K562 (cell line): ENCODE results near the gene AACS. TPM values are rescaled to one million over a fixed set of nuclear protein-coding genes. Genes with fewer than 3 reads are reported as not detected.

Experiments used
- ATAC-seq: fragments of 200-7000 bp; cut with Tn5 transposase; 3 replicates; pipeline ENCODE4 v1.9.1; 2020; ENCODE audit warnings: moderate library complexity
- BruUV-seq: library from RNA; stranded (reverse); fragments of 400-500 nt; replicated peaks from 2 replicates; lab custom pipeline; 2021; lab: Mats Ljungman, UMichigan
- CTCF ChIA-PET: fragments of 300-600 bp; formaldehyde crosslinking; extraction: SDS; loops from one replicate; lab custom pipeline; 2021; ENCODE audit warnings: low intra/inter-chr PET ratio; lab: Yijun Ruan, JAX
- POLR2A ChIA-PET: fragments of 300-600, 350-650 bp; sonication (Branson Sonifier 250); formaldehyde crosslinking; extraction: SDS; loops from one replicate; lab custom pipeline; 2021; ENCODE audit warnings: antibody characterized with exemption, inconsistent platforms; lab: Yijun Ruan, JAX
- DNase-seq, 4 experiments: peaks; one replicate each; pipeline versions ENCODE4 v3.0.0 to v3.0.0-alpha.2; 2011 to 2018; ENCODE audit warnings: low spot score in 3 of 4, mixed read lengths in 3 of 4; ENCODE audit errors: extremely low read depth in 1 of 4
- FAIRE-seq: peaks from 2 replicates; lab custom pipeline; 2011; peaks lifted over from hg19 to GRCh38; lab: Jason Lieb, UNC
- H2AFZ ChIP-seq: 2 replicates; pipeline ENCODE4 v1.6.0; 2011; ENCODE audit warnings: low read depth, low read length, control low read depth, inconsistent platforms
- H3K27ac ChIP-seq: fragments of 200-600 bp; 3 replicates; pipeline ENCODE4 v1.8.0; 2011; ENCODE audit warnings: low read depth, mild to moderate bottlenecking, control low read depth, inconsistent platforms, low read length, moderate library complexity, mixed read lengths; ENCODE audit errors: extremely low read depth
- H3K27me3 ChIP-seq, 2 experiments: fragments of 300-600 bp in 1 of 2; 2 replicates in 1 of 2; 3 replicates in 1 of 2; pipeline versions ENCODE4 v1.6.0 to v1.8.0; 2011; ENCODE audit warnings: inconsistent platforms in 2 of 2, low read length in 2 of 2, mild to moderate bottlenecking in 1 of 2, mixed read lengths in 1 of 2, moderate library complexity in 1 of 2; ENCODE audit not compliant: control insufficient read depth in 2 of 2, insufficient read depth in 2 of 2
- H3K36me3 ChIP-seq: fragments of 300-600 bp; 3 replicates; pipeline ENCODE4 v1.8.0; 2011; ENCODE audit warnings: mild to moderate bottlenecking, low read length, inconsistent platforms; ENCODE audit not compliant: control insufficient read depth, insufficient read depth
- H3K4me1 ChIP-seq, 2 experiments: fragments of 200-600 bp in 1 of 2; replicated peaks in 1 of 2; 2 replicates in 1 of 2; 3 replicates in 1 of 2; pipeline versions ENCODE4 v1.5.1 to v1.8.0; 2011; ENCODE audit warnings: inconsistent platforms in 2 of 2, low read length in 2 of 2, mild to moderate bottlenecking in 1 of 2, mixed read lengths in 1 of 2, moderate library complexity in 1 of 2; ENCODE audit not compliant: control insufficient read depth in 2 of 2, insufficient read depth in 2 of 2
- H3K4me2 ChIP-seq: 2 replicates; pipeline ENCODE4 v1.6.1; 2011; ENCODE audit warnings: low read length, control low read depth, inconsistent platforms, mixed read lengths; ENCODE audit not compliant: insufficient read depth
- H3K4me3 ChIP-seq: fragments of 200-600 bp; sonication (generic), shearing (Covaris generic); 2 replicates; pipeline ENCODE4 v1.5.1; 2016; ENCODE audit warnings: control low read depth, inconsistent platforms
- H3K79me2 ChIP-seq: fragments of 200-600 bp; 3 replicates; pipeline ENCODE4 v1.8.0; 2011; ENCODE audit warnings: low read length, inconsistent platforms; ENCODE audit not compliant: control insufficient read depth, insufficient read depth
- H3K9ac ChIP-seq, 2 experiments: 2 replicates each; pipeline versions ENCODE4 v1.6.0 to v1.6.1; 2011; ENCODE audit warnings: low read depth in 2 of 2, low read length in 2 of 2, control low read depth in 1 of 2, inconsistent platforms in 1 of 2, mild to moderate bottlenecking in 1 of 2, mixed read lengths in 1 of 2; ENCODE audit not compliant: insufficient read depth in 1 of 2
- H3K9me1 ChIP-seq: one replicate; pipeline ENCODE4 v1.6.0; 2011; ENCODE audit warnings: inconsistent platforms, mild to moderate bottlenecking, low read length, moderate library complexity; ENCODE audit not compliant: control insufficient read depth, insufficient read depth
- H3K9me3 ChIP-seq: replicated peaks from 2 replicates; pipeline ENCODE4 v1.5.1; 2011; ENCODE audit warnings: low read depth, low read length, inconsistent platforms; ENCODE audit not compliant: control insufficient read depth, insufficient read depth
- H4K20me1 ChIP-seq: replicated peaks from 2 replicates; pipeline ENCODE4 v1.6.1; 2011; ENCODE audit warnings: low read length, inconsistent platforms, mixed read lengths; ENCODE audit not compliant: control insufficient read depth, insufficient read depth
- ARID4B ChIP-seq: sonication (generic); formaldehyde crosslinking; IDR thresholded peaks from 2 replicates; pipeline ENCODE4 v1.8.0; 2022; ENCODE audit warnings: mild to moderate bottlenecking, missing genetic modification reagents
- CREB5 ChIP-seq: fragments of 250-450 bp; sonication (Bioruptor Pico); IDR thresholded peaks from 2 replicates; pipeline ENCODE4 v1.5.0; 2020; ENCODE audit warnings: mild to moderate bottlenecking
- ID3 ChIP-seq, 2 experiments: fragments of 250-450 bp in 1 of 2; fragments of 450-650 bp in 1 of 2; sonication (Bioruptor Pico) in 1 of 2; IDR thresholded peaks; 2 replicates each; pipeline versions ENCODE4 v1.6.1 to v1.8.0; 2016 to 2021; ENCODE audit warnings: mild to moderate bottlenecking in 2 of 2, moderate library complexity in 2 of 2, missing compliant biosample characterization in 1 of 2, missing genetic modification characterization in 1 of 2
- NFIX ChIP-seq: fragments of 250-450 bp; sonication (Bioruptor Pico); IDR thresholded peaks from 2 replicates; pipeline ENCODE4 v1.4.0; 2020; ENCODE audit warnings: low read depth, mild to moderate bottlenecking, moderate library complexity
- STAG1 ChIP-seq: sonication (generic); formaldehyde crosslinking; IDR thresholded peaks from 2 replicates; pipeline ENCODE4 v1.5.0; 2020; ENCODE audit warnings: missing genetic modification reagents, borderline replicate concordance
- THAP7 ChIP-seq: fragments of 250-450 bp; sonication (Bioruptor Pico); IDR thresholded peaks from 2 replicates; pipeline ENCODE4 v1.5.0; 2021
- YY1 ChIP-seq, 3 experiments: IDR thresholded peaks; 2 replicates each; pipeline ENCODE4 v1.6.1; 2011; ENCODE audit warnings: low read length in 2 of 3, mild to moderate bottlenecking in 2 of 3, moderate library complexity in 2 of 3, borderline replicate concordance in 1 of 3, control low read depth in 1 of 3, low read depth in 1 of 3; ENCODE audit not compliant: insufficient read depth in 3 of 3, insufficient replicate concordance in 2 of 3, control insufficient read depth in 1 of 3, insufficient read length in 1 of 3; ENCODE audit errors: extremely low read depth in 1 of 3
- ZC3H11A ChIP-seq: IDR thresholded peaks from 2 replicates; pipeline ENCODE4 v1.6.1; 2012; ENCODE audit warnings: low read depth, low read length, improper control_type of control experiment
- ZKSCAN1 ChIP-seq: fragments of 150-350 bp; IDR thresholded peaks from 2 replicates; pipeline ENCODE4 v1.6.1; 2016; ENCODE audit warnings: low read depth, low read length
- ZNF143 ChIP-seq: sonication (generic); formaldehyde crosslinking; IDR thresholded peaks from 2 replicates; pipeline ENCODE4 v1.9.0; 2022; ENCODE audit warnings: mild to moderate bottlenecking, missing genetic modification reagents
- ZNF699 ChIP-seq: fragments of 250-450 bp; sonication (Bioruptor Pico); IDR thresholded peaks from 2 replicates; pipeline ENCODE4 v1.8.0; 2021; ENCODE audit warnings: mild to moderate bottlenecking, moderate library complexity; ENCODE audit not compliant: insufficient replicate concordance
- WGBS: fragments of 100-300 bp; shearing (Covaris generic); methylation state at CpG from one replicate; pipeline ENCODE4 v1.1.6; 2016; ENCODE audit warnings: low coverage, mixed read lengths; ENCODE audit not compliant: insufficient coverage; ENCODE audit errors: missing lambda C conversion rate; 5-methylcytosine and 5-hydroxymethylcytosine counted together
- in situ Hi-C: fragments of 300-500 bp; cut with MboI; formaldehyde crosslinking; loops from 4 replicates; pipeline ENCODE4 v1.15.0; 2018; ENCODE audit warnings: inconsistent platforms, mixed read lengths
- intact Hi-C: fragments of 100-400 bp; cut with micrococcal nuclease; formaldehyde crosslinking; loops from 2 replicates; pipeline ENCODE4 v1.14.2; 2022
- polyA plus RNA-seq, 8 experiments: library from polyadenylated mRNA; depleted of rRNA in 4 of 8; stranded (reverse) in 5 of 8; unstranded in 3 of 8; fragments of >200 nt; fragmentation: Nextera tagmentation in 2 of 8; fragmentation: Illumina TruSeq in 1 of 8; extraction: Ambion mirVana in 2 of 8; extraction: Trizol in 1 of 8; gene quantifications; 2 replicates each; pipeline versions ENCODE4 v1.2.1 to v1.2.3, GENCODE V29; 2011 to 2014; ENCODE audit warnings: inconsistent platforms in 1 of 8, missing spikeins in 1 of 8
- total RNA-seq, 7 experiments: library from RNA; depleted of rRNA in 6 of 7; stranded (reverse); fragments of >200 nt in 6 of 7; fragmentation: Illumina TruSeq in 2 of 7; extraction: Trizol in 2 of 7; gene quantifications; 2 replicates each; pipeline versions ENCODE4 v1.2.1 to v1.2.3, GENCODE V29; 2011 to 2021; ENCODE audit warnings: low replicate concordance in 1 of 7

The AACS gene
- total and polyA plus RNA-seq, 9 of the 15 experiments (the other 6 are each of a cell fraction or from before 2014, with no cell fraction given): 2.4 to 13.0 (median 6.0) TPM

GRCh38 chr12:125183187-125184067, 118.2 kb downstream of the AACS start:
- H3K4me3 ChIP-seq: no peak overlapping the region
- DNase-seq (peak; percentile 85 to 92 (median 90)), ATAC-seq (peak; percentile 85), FAIRE-seq (peak; percentile 91)
- H3K27me3 ChIP-seq: peaks cover 11 to 41% of the 10 kb centered on the region in 2 experiments; a peak in 4 of 5 replicates
- no peaks in the 10 kb centered on the region for H3K36me3 ChIP-seq
- no peaks in the 10 kb centered on the region for H3K9me1 ChIP-seq
- H3K4me2 ChIP-seq: no peak overlapping the region
- H3K79me2 ChIP-seq: no peaks in the 10 kb centered on the region
- in situ Hi-C loops (no loop called here), intact Hi-C loops (loop anchor here (1.0 to 10.0 kb wide), 3 partner anchors 54 to 220 kb away; no protein-coding TSS in a partner anchor)
- ChIA-PET CTCF (interaction anchor here (0.6 to 1.8 kb wide), 2 partner anchors 220 to 341 kb away, joined by 3 to 10 read pairs; no protein-coding TSS in a partner anchor), POLR2A (interaction anchor here (0.6 to 0.7 kb wide), 2 partner anchors 61 to 134 kb away, joined by 3 read pairs; no protein-coding TSS in a partner anchor)
- 1% methylated on average over 27 of the region's 27 CpGs for WGBS
- H3K27ac ChIP-seq: no peak overlapping the region
- H3K4me1 ChIP-seq: peaks cover 0 to 24% of the 10 kb centered on the region in 2 experiments; a peak in 3 of 5 replicates
- H2AFZ ChIP-seq: no peak overlapping the region
- BruUV-seq: no TSS peak
- no peaks in the 10 kb centered on the region for H3K9me3 ChIP-seq
- H4K20me1 ChIP-seq: peaks cover 6% of the 10 kb centered on the region; the same call in 1 of the 2 replicates
- peak overlapping the region in 1 of 2 experiments; percentile 6; a peak in 1 of 4 replicates for H3K9ac ChIP-seq
- TF ChIP-seq ZNF143 (CRISPR knock-in tag): no peak
- TF ChIP-seq YY1 (IDR thresholded peaks at IDR 0.05; ENCODE audit: borderline replicate concordance in 1 of 3, control insufficient read depth in 1 of 3, extremely low read depth in 1 of 3, insufficient read depth in 3 of 3, insufficient read length in 1 of 3, insufficient replicate concordance in 2 of 3, low read depth in 1 of 3, low read length in 2 of 3): peak in 1 of 3 experiments; percentile 28
- peak; percentile 78; the same call in 1 of the 2 replicates for TF ChIP-seq STAG1 (CRISPR knock-in tag)
- TF ChIP-seq THAP7 (CRISPR knock-in tag): no peak
- no peak for TF ChIP-seq ZNF699 (CRISPR knock-in tag)
- TF ChIP-seq ZC3H11A: no peak
- no peak for TF ChIP-seq ARID4B (CRISPR knock-in tag)
- no peak for TF ChIP-seq CREB5
- no peak for TF ChIP-seq ID3 (CRISPR knock-in tag; IDR thresholded peaks at IDR 0.05)
- TF ChIP-seq ID3 (tag; IDR thresholded peaks at IDR 0.05): 0 out of 2 replicates have a peak, but pooled peaks have one; percentile 42
- no peak for TF ChIP-seq NFIX (CRISPR knock-in tag)
- peak; percentile 42; the same call in 1 of the 2 replicates for TF ChIP-seq ZKSCAN1
